Endothelial cell of umbilical vein (primary cell): Measurements from ENCODE around the gene TRMT1. TPM values are rescaled to one million over a fixed set of nuclear protein-coding genes. Genes with fewer than 3 reads are reported as not detected.

Experiments used
- BruUV-seq: library from RNA; stranded (reverse); fragments of 400-500 nt; replicated peaks from 2 replicates; lab custom pipeline; 2021; lab: Mats Ljungman, UMichigan
- CTCF ChIA-PET: fragments of 300-600, 350-600 bp; sonication (Branson Sonifier 250); formaldehyde crosslinking; loops from one replicate; lab custom pipeline; 2021; ENCODE audit warnings: antibody characterized with exemption, inconsistent platforms; lab: Charles Lee
- POLR2A ChIA-PET: fragments of 300-600, 350-600 bp; sonication (Branson Sonifier 250); formaldehyde crosslinking; loops from one replicate; lab custom pipeline; 2021; ENCODE audit warnings: antibody characterized with exemption, inconsistent platforms; lab: Charles Lee
- DNase-seq: peaks from one replicate; pipeline ENCODE4 v3.0.0-alpha.2; 2011; ENCODE audit warnings: low read depth, low spot score
- FAIRE-seq: peaks from 2 replicates; lab custom pipeline; 2011; peaks lifted over from hg19 to GRCh38; lab: Jason Lieb, UNC
- H2AFZ ChIP-seq: 2 replicates; pipeline ENCODE4 v1.6.0; 2012; ENCODE audit warnings: low read depth, low read length, control low read depth, inconsistent platforms
- H3K27ac ChIP-seq: 2 replicates; pipeline ENCODE4 v1.5.1; 2011; ENCODE audit warnings: low read depth, mild to moderate bottlenecking, control low read depth, low read length, moderate library complexity; ENCODE audit not compliant: insufficient read depth
- H3K27me3 ChIP-seq, 2 experiments: 2 replicates each; pipeline versions ENCODE4 v1.6.0 to v1.6.1; 2011; ENCODE audit warnings: low read length in 2 of 2, mixed read lengths in 1 of 2; ENCODE audit not compliant: control insufficient read depth in 2 of 2, insufficient read depth in 2 of 2
- H3K36me3 ChIP-seq, 2 experiments: 2 replicates in 1 of 2; 3 replicates in 1 of 2; pipeline ENCODE4 v1.5.1; 2011; ENCODE audit warnings: low read length in 2 of 2, mild to moderate bottlenecking in 1 of 2, moderate library complexity in 1 of 2; ENCODE audit not compliant: control insufficient read depth in 2 of 2, insufficient read depth in 2 of 2; ENCODE audit errors: extremely low read depth in 1 of 2
- H3K4me1 ChIP-seq: 3 replicates; pipeline ENCODE4 v1.5.1; 2011; ENCODE audit warnings: mild to moderate bottlenecking, low read length; ENCODE audit not compliant: control insufficient read depth, insufficient read depth; ENCODE audit errors: extremely low read depth
- H3K4me2 ChIP-seq: 2 replicates; pipeline ENCODE4 v1.6.1; 2011; ENCODE audit warnings: low read length, control low read depth, mixed read lengths; ENCODE audit not compliant: insufficient read depth
- H3K4me3 ChIP-seq, 3 experiments: fragments of 200-600 bp in 1 of 3; sonication (generic), shearing (Covaris generic) in 1 of 3; replicated peaks in 1 of 3; 2 replicates each; pipeline ENCODE4 v1.5.1; 2011 to 2016; ENCODE audit warnings: control low read depth in 3 of 3, low read length in 3 of 3, mild to moderate bottlenecking in 2 of 3, inconsistent platforms in 1 of 3, low read depth in 1 of 3, moderate library complexity in 1 of 3; ENCODE audit not compliant: insufficient read depth in 1 of 3
- H3K79me2 ChIP-seq: 2 replicates; pipeline ENCODE4 v1.6.0; 2012; ENCODE audit warnings: low read length, inconsistent platforms; ENCODE audit not compliant: control insufficient read depth, insufficient read depth
- H3K9ac ChIP-seq: replicated peaks from 2 replicates; pipeline ENCODE3; 2011; ENCODE audit warnings: low read length, control low read depth; ENCODE audit not compliant: insufficient read depth; ENCODE audit errors: extremely low read depth
- H3K9me1 ChIP-seq: replicated peaks from 3 replicates; pipeline ENCODE4 v1.6.0; 2011; ENCODE audit warnings: mild to moderate bottlenecking, low read length; ENCODE audit not compliant: control insufficient read depth, insufficient read depth; ENCODE audit errors: extremely low read depth
- H3K9me3 ChIP-seq: replicated peaks from 2 replicates; pipeline ENCODE4 v1.5.1; 2012; ENCODE audit warnings: low read length, inconsistent platforms; ENCODE audit not compliant: control insufficient read depth, insufficient read depth
- H4K20me1 ChIP-seq: replicated peaks from 2 replicates; pipeline ENCODE3; 2011; ENCODE audit warnings: mild to moderate bottlenecking, low read length; ENCODE audit not compliant: control insufficient read depth, insufficient read depth; ENCODE audit errors: extremely low read depth
- CTCF ChIP-seq, 2 donors: IDR thresholded peaks; 1 replicate in 1 of 2; 2 replicates in 1 of 2; pipeline ENCODE4 v1.5.1; 2011; ENCODE audit warnings: low read length in 2 of 2, mild to moderate bottlenecking in 2 of 2, moderate library complexity in 2 of 2, control low read depth in 1 of 2, inconsistent platforms in 1 of 2, low read depth in 1 of 2; ENCODE audit not compliant: insufficient read depth in 1 of 2; ENCODE audit errors: extremely low read depth in 1 of 2
- FOS ChIP-seq: IDR thresholded peaks from 2 replicates; pipeline ENCODE4 v1.6.1; 2011; ENCODE audit warnings: mild to moderate bottlenecking, low read length, moderate library complexity, borderline replicate concordance; ENCODE audit not compliant: insufficient read depth
- JUN ChIP-seq: IDR thresholded peaks from 2 replicates; pipeline ENCODE4 v1.6.1; 2011; ENCODE audit warnings: borderline replicate concordance, low read depth; ENCODE audit not compliant: insufficient read length, insufficient read depth
- MAX ChIP-seq: IDR thresholded peaks from 2 replicates; pipeline ENCODE4 v1.6.1; 2011; ENCODE audit not compliant: insufficient read depth, insufficient read length
- MYC ChIP-seq: IDR thresholded peaks from one replicate; pipeline ENCODE4 v1.6.1; 2011; ENCODE audit warnings: mild to moderate bottlenecking, low read depth, low read length
- POLR2A ChIP-seq: IDR thresholded peaks from 2 replicates; pipeline ENCODE4 v1.6.1; 2012; ENCODE audit warnings: low read depth, mild to moderate bottlenecking, control low read depth, low read length
- dilution Hi-C: fragments of 300-500 bp; cut with MboI; formaldehyde crosslinking; loops from one replicate; pipeline ENCODE4 v1.15.0; 2019; ENCODE audit warnings: low sequenced_read_pairs; ENCODE audit not compliant: extremely low pct_ligation_motif_present
- intact Hi-C: fragments of 100-400 bp; cut with micrococcal nuclease; formaldehyde crosslinking; loops from one replicate; pipeline ENCODE4 v1.10.0; 2022
- polyA plus RNA-seq, 4 experiments: library from polyadenylated mRNA; depleted of rRNA in 3 of 4; stranded (reverse) in 3 of 4; unstranded in 1 of 4; fragments of >200 nt; gene quantifications; 2 replicates each; pipeline versions ENCODE4 v1.2.1 to v1.2.3, GENCODE V29; 2011 to 2012; ENCODE audit warnings: missing spikeins in 1 of 4
- total RNA-seq: library from RNA; stranded (reverse); gene quantifications from 2 replicates; pipeline ENCODE4 v1.2.3, GENCODE V29; 2021

TRMT1 gene
- total and polyA plus RNA-seq, 2 donors (not counting 3 experiments of a cell fraction or from before 2014, with no cell fraction given), result 46.3 to 53.0 TPM

GRCh38 chr19:13058951-13059660, 57.4 kb downstream of the TRMT1 start:
- no peak overlapping the region for H3K27ac ChIP-seq
- POLR2A ChIA-PET, result no interaction called here
- intact Hi-C loops, result no loop called here

More at GRCh38 chr19:13058951-13059660, 57.4 kb downstream of the TRMT1 start:
- FAIRE-seq, result no peak
- Histone ChIP-seq H3K4me2 (no peak overlapping the region), H3K4me1 (peaks cover 45% of the 10 kb centered on the region), H2AFZ (no peak overlapping the region), H4K20me1 (no peaks in the 10 kb centered on the region), H3K4me3 (no peak overlapping the region), H3K9me3 (no peaks in the 10 kb centered on the region), H3K27me3 (no peaks in the 10 kb centered on the region), H3K36me3 (no peaks in the 10 kb centered on the region), H3K9me1 (no peaks in the 10 kb centered on the region), H3K9ac (no peak overlapping the region), H3K79me2 (no peaks in the 10 kb centered on the region)
- dilution Hi-C loops, result no loop called here
- TF ChIP-seq POLR2A (no peak), MAX (no peak), CTCF (IDR thresholded peaks at IDR 0.05; ENCODE audit: extremely low read depth in 1 of 2, insufficient read depth in 1 of 2, low read depth in 1 of 2, low read length in 2 of 2) (no peak), JUN (no peak), FOS (no peak), MYC (no peak)
- no peak for DNase-seq
- BruUV-seq, result no TSS peak
- CTCF ChIA-PET, result interaction anchor here (1.0 to 15.7 kb wide), 8 partner anchors 22 to 94 kb away, joined by 5 to 463 read pairs (median 28); no protein-coding TSS in a partner anchor
